Erythroblast (primary cell): ENCODE measurements around the gene RPL3.

Experiments used
- GATA1 ChIP-seq: IDR thresholded peaks from 2 replicates; pipeline ENCODE4 v1.6.1; 2011; ENCODE audit warnings: low read depth, mild to moderate bottlenecking, control low read depth, low read length, moderate library complexity
- POLR2A ChIP-seq: IDR thresholded peaks from 2 replicates; pipeline ENCODE4 v1.6.1; 2011; ENCODE audit warnings: mild to moderate bottlenecking, low read length

- TF ChIP-seq POLR2A: no peak
- no peak for TF ChIP-seq GATA1
Observed at GRCh38 chr22:39294571-39295468, 24.6 kb downstream of the RPL3 start.
